Activated naive CD4-positive, alpha-beta T cell (primary cell): Measurements from ENCODE around the gene BCAS2.
"Not testable (repeated sequence)": the region's sequence is repeated elsewhere in the genome, so short reads cannot be mapped to it uniquely, and the experiment has no call there.

Experiments
- DNase-seq, 4 experiments: peaks; one replicate each; lab custom pipeline; 2025; lab: John Stamatoyannopoulos, UW

Gene BCAS2

DNA sequence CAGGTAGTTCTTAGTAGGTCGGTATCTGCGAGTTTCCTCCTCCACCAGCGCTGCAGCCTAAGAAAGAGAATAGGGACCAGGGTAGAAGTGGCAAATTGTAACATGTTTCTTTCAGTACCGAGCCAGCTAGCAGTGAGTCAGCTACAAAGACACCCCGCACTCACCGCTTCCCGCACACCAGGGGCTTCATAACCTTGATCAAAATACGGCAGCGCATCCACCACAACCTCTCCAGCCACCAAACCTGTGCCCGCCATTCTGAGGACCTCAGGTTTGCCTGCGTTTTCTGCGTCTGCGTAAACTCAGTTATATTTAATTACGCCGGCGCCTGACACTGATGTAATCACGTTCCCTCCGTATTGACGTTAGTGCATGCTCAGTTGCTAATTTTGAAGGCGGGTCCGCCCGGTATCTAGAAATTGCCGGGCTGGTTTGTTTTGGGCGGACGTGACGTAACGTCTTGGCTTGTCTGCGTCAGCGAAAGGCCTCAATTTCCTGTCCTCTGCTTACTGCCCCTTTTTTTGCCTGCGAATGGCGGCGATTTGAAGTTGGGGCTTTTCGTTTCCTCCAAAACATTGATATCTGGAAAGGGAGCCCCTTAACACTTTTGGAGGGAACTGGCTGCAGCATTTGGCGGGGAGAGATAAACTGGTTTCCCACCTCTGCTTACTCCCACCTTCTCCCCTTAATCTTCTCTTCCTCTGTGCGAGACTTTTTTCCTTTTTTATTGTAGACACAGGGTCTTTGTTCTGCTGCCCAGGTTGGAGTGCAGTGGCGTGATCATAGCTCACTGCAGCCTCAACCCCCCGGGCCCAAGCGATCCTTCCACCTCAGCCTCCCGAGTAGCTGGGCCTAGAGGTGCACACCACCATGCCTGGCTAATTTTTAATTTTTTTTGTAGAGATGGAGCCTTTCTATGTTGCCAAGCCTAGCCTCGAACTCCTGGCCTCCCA, at the start of gene BCAS2:
TSS of gene BCAS2 (minus strand) at position 281 of the 953 bp plus-strand sequence. CDS start at position 257, 24 bp downstream.
- peak; percentile 71 to 88 (median 78) for DNase-seq

DNA sequence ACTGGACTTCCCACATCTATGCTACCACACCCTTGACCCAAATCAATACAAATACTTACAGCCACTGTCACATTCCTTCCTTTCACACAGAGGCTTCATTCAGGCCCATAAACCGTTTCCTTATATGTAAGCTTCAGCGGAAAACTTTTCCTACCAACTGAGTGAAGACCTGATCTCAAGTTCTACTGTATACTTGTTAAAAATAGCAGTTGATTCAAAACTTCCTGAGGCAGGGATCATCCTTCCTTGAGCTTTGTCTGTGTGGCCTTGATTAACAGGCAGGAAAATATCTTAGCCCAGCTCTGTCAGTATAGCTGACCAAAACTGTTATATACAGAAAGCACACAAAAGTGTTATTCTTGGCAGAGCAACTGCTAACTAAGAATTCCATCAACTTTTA, 45.7 kb upstream of the BCAS2 start:
- no peak for DNase-seq

DNA sequence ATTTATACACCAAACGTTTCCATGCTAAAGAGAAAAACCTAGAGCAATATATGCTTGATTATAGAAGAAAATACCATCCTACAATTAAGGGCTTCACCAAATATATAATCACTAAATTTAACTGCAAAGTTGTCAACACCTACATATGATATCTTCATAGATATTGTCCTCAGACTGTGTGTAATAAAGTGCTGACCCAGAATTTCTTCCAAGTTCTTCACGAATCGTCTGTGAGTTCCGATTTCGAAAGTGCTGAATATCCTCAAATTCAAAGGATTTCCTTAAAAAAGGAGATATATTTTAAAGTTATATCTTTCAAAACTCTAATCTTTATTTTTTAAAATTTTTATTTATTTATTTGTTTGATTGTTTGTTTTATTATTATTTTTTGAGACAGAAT, 41.9 kb upstream of the BCAS2 start:
- no peak for DNase-seq

DNA sequence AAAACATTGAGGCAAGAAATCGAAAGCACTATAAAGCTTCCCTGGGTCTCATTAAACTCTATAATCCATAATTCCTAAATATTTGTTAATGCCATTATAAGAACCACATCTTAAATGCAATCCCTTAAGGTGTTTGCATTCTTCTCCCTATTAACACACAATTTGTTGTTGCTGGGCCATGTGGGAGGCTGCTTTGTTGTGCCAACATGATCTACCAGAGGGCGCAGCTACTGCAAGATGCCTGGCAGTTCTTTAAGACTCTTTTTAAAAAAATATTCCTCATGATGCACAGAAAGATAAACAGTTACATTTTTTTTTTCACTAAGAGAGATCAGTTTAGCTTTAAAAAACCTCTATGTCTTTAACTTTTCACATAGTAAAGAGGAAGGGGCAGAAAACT, 39.0 kb upstream of the BCAS2 start:
- DNase-seq, result no peak

DNA sequence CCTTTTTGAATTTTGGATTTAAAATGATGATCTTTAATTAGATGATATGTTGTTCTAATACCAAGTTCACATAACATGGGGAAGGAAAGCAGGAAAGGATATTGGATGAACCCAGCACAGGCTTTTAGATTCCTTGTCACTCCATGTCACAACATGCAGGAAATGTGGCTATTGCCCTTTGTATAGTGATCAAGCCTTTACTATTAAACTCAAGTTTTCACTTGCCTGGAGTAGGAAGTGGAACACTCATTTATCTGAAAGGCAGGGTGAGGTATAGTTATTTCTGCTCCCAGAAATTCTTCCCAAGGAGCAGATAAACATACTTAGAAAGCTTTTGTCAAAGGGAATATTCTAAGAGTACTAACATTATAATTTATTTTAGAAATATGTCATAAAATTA, 37.2 kb upstream of the BCAS2 start:
- DNase-seq, result no peak

DNA sequence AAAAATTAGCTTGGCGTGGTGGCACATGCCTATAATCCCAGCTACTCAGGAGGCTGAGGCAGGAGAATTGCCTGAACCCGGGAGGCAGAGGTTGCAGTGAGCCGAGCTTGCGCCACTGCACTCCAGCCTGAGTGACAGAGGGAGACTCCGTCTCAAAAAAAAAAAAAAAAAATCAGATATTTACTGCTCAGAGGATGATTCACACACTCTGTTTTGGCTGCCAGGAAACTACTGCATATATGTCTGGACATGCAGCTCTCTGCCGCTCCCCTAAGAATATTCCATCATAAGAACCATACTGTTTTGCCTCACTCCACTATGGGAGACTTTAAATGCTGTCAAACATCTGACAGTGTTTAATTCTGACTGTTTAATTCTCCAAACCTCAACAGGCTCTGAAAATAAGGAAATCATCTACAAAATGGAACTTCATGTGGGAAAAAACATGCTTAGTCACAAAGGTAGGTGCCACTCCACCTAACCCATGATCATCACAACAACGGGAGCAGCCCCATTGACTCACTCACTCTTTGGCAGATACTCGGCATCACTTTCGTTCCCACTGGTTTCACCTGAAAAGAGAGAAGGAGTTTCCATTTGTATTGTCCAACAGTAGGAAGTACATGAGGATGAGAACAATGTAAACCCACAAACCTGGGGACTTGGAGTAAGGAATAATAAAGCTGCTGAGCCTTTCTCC, 29.3 kb upstream of the BCAS2 start:
- no peak for DNase-seq

DNA sequence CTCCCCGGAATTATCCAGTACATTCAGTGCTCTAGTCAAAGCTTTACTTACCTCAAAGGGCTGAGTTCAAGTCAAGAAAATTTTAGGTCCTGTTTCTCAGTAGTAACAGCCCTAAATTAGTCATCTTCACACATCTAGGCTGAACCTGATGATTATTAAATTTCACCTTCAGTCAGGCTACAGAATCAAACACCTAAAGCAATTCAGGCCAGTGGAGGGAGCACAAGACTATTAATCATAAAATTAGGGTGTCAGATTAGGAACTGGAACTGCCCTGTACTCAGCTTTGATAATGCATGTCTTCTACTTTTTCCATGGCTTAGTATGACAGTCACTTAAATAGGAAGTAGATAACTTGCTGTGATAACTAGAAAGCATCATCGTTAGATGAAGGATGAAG, 28.4 kb upstream of the BCAS2 start:
- DNase-seq, result no peak

DNA sequence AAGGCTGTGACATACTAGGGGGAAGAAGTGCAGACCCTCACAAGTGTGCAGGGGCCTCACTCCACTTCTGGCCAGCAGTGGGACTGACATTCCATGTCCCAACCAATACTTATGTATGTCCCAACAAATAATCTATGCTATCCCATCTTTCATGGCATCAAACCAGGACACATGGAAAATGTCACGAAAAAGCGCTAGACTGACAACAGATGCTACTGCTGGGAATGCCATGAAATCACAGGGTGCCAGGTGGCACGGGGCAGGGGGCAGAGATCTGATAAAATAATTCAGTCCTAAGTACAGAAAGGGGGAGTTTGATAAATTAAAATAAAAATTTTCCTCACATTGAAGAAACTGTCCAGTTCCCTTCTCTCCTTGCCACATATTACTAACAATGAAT, 27.6 kb upstream of the BCAS2 start:
- DNase-seq, result no peak

DNA sequence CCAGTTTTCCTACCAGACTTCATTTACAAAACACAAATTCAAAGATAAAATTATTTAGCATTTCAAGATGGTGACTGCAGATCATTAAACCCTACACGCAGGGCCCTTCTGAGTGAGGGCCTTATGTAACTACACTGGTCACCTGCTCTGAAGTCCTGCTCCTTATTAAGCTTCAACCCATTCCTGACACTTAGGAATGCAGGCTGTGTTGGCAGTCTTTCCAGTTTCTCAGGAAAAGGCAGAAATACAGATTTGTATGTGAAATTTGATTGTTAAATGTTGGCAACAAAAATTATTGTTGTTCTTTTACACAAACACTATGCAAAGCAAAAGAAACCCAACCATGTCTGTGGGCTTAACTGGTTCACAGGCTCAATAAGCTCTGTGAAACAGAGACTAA, 25.8 kb upstream of the BCAS2 start:
- no peak for DNase-seq

DNA sequence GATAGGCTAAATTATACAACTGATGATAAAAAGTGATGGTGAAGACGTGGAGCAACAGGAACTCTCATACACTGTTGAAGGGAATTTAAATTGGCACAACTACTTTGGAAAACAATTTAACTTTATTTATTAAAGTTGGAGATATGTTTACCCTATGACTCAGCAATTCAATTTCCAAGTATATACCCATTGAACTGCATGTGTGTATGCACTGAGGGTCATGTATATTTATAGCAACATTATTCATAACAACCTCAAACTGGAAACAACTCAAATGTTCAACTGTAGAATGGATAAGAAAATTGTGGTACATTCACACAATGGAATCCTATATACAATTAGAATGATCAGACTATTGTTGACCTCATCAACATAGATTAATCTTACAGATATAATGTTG, 16.5 kb upstream of the BCAS2 start:
- DNase-seq, result no peak

DNA sequence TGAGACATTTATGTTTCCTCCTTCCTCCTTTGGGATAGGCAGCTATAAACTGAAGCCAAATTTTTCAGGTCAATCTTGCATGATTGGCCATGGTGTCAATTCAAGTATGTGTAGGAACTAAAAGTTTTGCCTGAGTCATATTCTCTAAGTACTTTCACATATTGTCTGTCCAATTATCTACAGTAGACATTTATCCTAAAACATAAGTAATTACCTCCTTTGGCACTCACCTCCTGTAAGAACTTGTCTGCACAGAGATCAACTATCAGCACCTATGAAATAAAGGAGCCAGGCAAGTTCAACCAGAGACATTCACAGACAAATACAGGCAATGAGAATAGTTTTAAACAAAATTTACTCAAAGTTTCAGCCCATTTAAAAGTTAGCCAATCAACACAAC, 14.2 kb upstream of the BCAS2 start:
- DNase-seq, result no peak

DNA sequence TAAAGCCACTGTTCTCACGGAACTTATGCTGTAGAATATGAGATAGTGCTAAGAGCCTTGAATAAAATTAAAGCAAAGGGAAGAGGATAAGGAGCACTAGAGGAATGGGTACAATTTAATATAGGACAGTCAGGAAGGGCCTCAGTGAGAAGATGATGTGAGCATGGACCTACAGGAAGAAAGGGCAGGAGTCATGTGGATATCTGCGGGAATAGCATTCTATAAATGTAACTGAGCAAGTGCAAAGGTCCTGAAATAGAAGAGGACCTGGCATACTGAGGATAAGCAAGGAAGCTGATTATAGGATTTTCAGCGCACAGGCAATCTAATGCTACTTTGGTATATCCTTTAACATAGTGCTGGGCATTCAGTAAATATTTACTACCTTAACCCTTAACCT, 12.6 kb upstream of the BCAS2 start:
- no peak for DNase-seq

DNA sequence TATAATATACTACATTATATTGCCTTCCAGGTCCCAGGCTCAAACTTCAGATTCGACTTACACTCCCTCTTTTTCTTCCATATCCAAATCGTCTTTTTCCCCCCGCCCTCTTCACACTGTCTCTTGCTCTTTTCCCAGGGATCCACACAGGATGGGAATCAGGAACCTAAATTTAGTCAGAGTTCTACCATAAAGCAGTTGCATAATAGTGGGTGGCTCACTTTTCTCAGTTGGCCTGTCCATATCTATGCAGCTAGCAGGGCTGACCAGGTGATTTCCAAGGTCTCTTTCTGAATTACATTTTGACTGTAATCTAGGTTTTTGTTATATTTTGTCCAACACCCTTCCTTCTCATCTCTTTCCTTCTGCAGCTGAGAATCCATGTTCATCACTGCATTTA, 7.7 kb upstream of the BCAS2 start:
- no peak for DNase-seq

DNA sequence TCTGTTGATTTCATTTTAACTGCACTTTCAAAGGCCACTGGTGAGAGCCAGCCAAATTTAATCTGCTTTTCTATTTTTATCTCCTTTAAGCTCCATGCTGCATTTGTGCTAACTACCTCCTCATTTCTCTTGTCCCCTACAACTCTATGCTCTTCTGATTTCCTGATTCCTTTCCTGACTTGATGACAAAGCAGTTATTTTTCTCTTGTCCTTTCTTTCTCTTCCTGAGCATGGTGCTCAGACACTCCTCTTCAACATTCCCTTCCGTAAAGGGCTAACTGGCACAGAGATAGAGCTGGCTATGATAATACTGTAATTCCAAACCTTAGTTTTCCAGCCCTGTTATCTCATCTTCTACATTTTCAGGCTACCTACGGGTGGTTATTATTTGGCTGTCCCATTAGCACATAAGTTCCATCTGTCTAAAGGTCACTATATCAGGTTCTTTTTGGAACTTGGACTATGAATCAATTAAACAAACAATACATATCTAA, 6.8 kb upstream of the BCAS2 start:
- no peak for DNase-seq

DNA sequence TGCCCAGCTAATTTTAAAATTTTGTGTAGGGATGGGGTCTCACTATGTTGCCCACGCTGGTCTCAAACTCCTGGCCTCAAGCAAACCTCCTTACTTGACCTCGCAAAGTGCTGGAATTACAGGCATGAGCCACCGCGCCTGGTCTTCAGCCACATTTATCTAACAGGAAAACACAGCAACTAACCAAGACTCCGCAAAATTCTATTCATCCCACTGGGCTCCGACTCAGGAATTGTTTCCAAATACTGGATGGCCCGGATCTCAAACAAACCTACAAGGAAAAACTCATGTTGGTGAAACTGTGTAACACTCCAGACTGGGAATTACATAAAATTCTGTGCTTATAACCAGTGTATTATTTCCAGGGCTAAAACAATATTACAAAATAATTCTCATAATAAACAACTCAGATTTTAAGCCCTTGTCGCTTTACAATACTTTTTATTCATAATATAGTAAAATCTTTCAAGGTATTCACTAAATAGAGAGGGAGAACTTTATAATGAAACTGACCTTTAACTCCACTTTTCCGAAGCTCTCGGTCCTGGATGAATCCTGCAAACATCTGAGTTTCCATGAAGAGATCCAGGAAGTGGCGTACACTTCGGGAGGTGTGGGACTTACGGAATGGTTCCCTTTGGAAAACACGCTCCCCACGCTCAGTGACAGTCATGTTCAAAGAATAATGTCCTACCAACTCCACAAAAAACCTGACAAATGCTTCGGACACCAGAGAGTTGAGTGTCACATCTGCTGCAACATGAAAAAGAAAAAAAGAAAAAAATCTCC, 6.0 kb upstream of the BCAS2 start:
- DNase-seq, result no peak

DNA sequence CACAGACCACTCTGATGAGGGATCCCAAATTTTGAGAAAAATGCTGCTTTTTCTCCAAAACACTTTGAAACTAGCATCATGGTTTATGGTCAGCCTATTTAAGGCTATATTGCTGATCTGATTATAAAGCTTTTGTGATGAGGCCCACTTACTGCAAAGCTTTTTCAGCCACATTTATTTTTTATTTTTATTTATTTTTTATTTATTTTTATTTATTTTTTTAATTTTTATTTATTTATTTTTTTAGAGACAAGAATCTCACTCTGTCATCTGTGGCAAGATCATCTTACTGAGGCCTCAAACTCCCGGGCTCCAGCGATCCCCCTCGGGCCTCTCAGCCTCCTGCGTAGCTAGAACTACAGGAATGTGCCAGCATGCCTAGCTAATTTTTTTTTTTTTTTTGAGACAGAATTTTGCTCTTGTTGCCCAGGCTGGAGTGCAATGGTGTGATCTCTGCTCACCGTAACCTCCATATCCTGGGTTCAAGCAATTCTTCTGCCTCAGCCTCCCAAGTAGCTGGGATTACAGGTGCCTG, 5.2 kb upstream of the BCAS2 start:
- DNase-seq, result no peak

DNA sequence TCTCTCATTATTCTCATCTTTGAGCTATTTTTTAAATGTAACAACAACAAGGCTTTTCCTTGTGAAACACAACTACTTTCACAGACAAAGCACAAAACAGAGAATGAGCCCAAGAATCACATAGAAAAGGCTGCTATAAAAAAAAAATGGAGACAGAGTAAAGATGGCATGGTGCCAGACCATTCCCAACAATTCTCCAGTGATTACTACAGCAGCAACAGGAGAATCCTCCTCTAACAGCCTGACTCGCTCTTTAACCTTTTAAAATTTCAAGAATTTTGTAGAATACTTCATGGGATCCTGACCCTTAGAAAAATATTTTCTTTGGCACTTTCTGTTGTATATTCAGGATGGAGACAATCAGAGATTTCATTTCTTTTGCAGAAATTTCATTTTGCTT, 3.8 kb upstream of the BCAS2 start:
- no peak for DNase-seq

DNA sequence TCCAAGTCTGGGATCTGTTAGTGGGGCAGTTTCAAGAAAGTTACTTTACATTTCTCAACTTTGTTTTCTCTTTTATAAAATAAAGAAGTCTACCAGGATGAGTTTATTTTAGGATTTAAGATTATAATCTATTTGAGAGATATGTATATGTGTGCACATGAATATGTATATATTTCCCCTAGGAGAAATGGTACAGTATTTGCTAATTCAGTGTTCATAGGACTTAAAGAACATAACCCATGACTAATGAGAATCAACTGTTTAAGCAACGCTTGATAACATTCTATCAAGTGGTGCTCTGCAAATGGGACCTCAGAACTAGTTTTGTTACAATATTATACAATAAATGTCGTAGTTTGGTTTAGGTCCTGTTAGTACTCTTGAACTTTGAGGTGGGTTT, 7.0 kb downstream of the BCAS2 start:
- DNase-seq, result no peak

DNA sequence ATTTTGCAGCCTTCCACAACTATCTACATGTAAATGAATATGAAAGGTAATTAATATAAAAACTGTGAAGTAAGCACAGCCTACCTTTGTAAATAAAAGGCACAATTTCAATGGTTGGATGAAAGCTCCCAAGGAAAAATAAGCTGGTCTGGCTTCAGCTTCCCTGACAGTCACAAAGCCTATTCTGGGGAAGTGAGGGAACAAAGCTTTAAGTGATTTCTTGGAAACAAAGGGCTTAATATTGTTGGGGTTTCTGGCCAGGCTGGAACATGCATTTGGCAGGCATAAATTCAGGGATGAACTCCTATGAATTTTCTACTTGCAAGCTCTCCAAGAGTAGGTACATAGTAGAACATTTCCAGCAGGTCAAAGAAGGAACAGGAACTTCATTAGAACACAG, 17.3 kb downstream of the BCAS2 start:
- DNase-seq, result no peak

DNA sequence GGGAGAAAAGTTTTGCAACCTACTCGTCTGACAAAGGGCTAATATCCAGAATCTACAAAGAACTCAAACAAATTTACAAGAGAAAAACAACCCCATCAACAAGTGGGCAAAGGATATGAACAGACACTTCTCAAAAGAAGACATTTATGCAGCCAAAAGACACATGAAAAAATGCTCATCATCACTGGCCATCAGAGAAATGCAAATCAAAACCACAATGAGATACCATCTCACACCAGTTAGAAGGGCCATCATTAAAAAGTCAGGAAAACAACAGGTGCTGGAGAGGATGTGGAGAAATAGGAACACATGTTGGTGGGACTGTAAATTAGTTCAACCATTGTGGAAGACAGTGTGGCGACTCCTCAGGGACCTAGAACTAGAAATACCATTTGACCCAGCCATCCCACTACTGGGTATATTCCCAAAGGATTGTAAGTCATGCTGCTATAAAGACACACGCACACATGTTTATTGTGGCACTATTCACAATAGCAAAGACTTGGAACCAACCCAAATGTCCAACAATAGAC, 18.4 kb downstream of the BCAS2 start:
- not testable (repeated sequence) for DNase-seq

DNA sequence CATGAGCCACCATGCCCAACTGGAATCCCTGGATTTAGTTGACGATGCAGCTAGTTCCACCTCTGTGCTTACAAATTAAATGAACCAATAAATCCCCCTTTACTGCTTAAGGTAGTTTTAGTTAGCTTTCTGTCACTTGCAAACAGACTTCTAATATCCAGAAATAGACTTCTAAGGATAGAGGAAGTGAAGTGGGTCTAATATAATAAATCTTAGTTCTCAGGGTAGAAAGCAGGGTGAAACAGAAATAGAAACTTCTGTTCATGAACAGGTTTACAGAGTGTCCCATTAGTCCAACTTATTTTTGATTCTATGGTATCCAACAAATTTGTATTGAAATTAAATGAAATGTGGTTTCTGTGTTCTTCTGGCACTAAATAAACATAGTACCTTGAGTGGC, 20.1 kb downstream of the BCAS2 start:
- DNase-seq, result no peak

DNA sequence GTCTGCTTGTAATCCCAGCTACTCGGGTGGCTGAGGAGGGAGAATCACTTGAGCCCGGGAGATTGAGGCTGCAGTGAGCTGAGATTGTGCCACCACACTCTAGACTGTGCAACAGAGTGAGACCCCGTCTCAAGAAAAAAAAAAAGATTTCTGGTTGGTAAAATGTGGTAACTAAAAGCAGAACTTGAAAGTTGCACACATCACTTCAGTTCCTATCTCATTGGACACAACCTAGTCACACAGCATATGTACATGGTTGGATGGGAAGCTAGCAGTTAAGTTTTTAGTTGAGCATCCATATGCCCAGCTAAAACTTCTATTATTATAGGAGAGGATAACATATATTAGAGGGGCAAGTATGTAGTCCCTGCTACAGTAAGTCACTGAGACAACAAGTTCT, 22.1 kb downstream of the BCAS2 start:
- DNase-seq, result no peak
